HG02943 (cell line): ENCODE data around the gene POLD2.

Experiments
- ATAC-seq: cut with Tn5 transposase; IDR thresholded peaks from one replicate; pipeline ENCODE4 v1.9.1; 2021; ENCODE audit warnings: mild to moderate bottlenecking, low read depth, moderate library complexity; ENCODE audit not compliant: unreplicated experiment

The POLD2 gene

DNA sequence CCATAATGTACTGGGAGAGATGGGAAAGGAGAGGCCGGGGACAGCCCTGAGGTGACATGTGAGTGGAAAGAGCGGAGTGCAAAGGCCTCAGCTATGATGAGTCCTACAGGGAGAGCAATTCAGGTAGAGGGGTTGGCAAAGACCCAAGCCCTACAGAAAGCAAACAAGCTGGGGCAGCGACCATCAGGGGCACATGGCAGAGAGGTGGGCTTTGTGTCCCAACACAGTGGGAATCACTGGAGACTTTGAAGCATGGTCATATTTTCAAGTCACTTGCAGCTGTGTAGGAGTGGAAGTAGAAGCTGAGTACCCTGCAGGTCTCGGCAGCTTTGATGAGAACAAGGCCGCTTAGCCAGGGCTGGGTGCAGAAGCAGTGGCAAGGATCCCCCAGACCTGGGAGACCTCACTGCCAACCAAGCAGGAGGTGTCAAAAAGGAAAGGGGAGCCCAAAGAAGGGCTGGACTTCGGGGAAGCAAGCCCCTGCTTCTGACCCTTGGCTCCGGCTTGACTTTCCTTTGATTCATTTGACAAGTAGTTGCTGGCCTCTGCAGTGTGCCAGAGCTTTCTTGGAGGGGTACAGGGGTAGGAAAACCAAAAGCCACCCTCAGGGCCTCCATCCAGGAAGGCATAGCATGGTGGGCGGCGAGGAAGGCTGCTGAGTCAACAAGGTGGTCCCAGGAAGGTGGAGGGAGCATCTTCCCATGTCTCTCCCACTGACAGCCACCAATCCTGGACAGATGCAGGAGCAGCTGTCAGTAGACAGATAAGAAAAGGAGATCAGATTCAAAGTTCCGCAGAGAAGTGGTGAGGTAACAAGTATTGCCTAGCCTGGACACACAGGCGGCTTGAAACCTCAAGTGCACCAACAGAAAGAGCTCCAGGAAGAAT, 56.0 kb downstream of the POLD2 start:
- ATAC-seq, result no peak

DNA sequence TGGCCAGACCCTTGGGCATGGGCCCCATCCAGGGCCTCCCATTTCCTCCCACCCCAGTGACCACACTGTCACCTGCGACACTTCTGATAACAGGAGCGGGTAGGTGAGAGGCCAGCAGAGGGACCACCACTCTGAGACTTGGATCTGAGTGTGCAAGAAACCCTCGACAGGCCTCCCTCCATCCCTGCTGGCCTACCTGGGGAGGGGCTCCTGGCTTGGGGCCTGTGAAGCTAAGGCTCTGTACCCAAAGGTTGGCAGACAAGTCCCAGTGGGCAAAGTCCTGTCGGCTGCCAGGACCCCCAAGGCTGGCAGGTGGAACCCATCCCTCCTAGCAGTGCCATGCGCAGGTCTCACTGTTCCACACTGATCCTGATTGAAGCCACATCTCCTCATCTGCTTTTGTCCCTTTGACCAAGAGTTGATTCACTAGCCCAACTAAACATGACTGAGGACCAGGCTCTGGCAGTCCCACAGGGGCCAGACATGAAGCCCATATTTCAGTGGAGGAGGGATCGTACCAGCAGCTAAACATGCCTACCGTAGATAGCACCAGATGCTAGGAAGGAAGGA, 56.8 kb downstream of the POLD2 start:
- no peak for ATAC-seq

DNA sequence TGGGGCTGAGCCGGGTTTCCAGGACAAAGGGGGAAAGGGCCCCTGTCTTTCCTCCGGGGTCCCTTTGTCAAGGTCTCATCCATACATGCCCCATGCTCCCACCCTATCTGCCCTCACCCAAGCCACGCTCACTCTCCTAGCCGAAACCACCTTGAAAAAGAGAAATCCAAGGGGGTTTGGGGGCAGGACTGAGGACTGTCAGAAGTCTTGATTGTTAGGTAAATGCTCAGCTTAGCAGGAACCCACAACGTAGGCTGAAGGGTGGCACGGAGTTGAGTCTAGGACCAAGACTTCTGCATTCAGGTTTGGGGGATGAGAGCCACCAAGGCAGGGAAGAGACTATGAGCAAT, 57.3 kb downstream of the POLD2 start:
- ATAC-seq, result no peak

DNA sequence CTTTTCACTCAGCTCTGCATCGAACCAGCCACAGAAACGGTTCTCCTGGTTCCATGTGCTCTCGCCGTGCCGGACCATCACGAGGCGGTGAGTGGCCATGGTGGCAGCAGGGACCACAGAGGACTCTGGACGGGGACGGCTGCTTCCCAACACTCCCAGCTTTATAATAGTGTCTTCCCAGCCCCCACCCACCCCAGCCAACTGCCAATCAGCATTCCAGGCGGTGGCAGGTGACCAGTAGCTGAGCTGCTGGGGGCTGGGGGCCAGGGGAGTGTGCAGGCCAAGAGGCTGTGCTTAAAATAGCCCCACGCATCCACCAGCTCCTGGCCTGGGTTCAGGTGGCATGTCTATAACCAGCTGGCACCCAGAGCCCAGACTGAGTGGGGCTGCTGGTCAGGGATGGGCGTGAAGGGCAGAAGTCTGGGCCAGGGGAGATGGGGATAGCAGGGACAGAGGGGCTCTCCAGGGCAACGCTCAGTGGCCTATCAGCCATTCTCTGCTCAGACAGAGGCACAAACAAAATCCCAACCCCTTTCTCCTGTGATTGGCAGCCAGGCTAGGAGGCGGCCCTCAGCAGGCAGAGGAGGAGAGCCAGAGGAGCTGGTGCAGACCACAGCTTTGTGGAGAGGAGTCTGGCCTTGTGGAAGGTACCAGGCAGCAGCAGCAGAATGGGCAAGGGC, 57.8 kb downstream of the POLD2 start, which contains the start of gene PGAM2:
TSS of gene PGAM2 (minus strand) at position 137 of the 680 bp plus-strand sequence. CDS start at position 99, 38 bp downstream.
- no peak for ATAC-seq

DNA sequence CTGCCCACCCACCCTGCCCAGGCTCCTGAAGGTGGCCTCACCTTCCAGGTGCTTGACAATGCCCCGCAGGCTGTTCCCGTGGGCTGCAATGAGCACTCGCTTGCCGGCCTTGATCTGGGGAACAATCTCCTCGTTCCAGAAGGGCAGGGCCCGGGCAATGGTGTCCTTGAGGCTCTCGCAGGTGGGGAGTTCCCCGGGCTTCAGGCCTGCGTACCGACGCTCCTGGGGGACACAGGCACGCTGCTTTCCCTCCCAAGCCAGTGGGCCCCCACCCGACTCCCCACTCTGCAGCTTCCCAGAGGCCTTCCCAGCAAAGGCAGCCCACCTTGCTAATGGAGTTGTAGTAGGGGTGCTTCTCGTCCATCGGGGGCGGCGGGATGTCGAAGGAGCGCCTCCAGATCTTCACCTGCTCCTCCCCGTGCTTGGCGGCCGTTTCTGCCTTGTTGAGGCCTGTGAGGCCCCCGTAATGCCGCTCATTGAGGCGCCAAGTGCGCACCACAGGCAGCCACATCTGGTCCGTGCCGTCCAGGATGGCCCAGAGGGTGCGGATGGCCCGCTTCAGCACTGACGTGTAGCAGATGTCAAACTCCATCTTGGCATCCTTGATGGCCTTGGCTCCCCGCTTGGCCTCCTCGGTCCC, 58.4 kb downstream of the POLD2 start:
- ATAC-seq, result no peak
